Common myeloid progenitor, CD34-positive (primary cell): Measurements from ENCODE around the gene CABLES2.

ENCODE experiments used
- CTCF ChIA-PET: fragments of 350-600 bp; sonication (Branson Sonifier 250); formaldehyde crosslinking; loops from one replicate; lab custom pipeline; 2021; ENCODE audit warnings: antibody characterized with exemption; lab: Charles Lee
- POLR2A ChIA-PET: fragments of 350-600 bp; sonication (Branson Sonifier 250); formaldehyde crosslinking; loops from one replicate; lab custom pipeline; 2021; ENCODE audit warnings: antibody characterized with exemption; lab: Charles Lee
- DNase-seq, 3 donors: peaks; one replicate each; pipeline versions ENCODE4 v3.0.0 to v3.0.0-alpha.2; 2013
- H3K27ac ChIP-seq, 2 experiments: 1 replicate in 1 of 2; 2 replicates in 1 of 2; pipeline ENCODE4 v1.7.0; 2013; ENCODE audit warnings: inconsistent platforms in 2 of 2, low read length in 2 of 2, mild to moderate bottlenecking in 2 of 2, low read depth in 1 of 2, moderate library complexity in 1 of 2; ENCODE audit not compliant: severe bottlenecking in 2 of 2, insufficient read depth in 1 of 2, poor library complexity in 1 of 2
- H3K27me3 ChIP-seq, 5 experiments: replicated peaks in 2 of 5; 1 replicate in 3 of 5; 2 replicates in 2 of 5; pipeline versions ENCODE4 v1.6.1 to v1.7.0; 2013; ENCODE audit warnings: low read length in 4 of 5, mild to moderate bottlenecking in 2 of 5, moderate library complexity in 2 of 5, inconsistent platforms in 1 of 5; ENCODE audit not compliant: insufficient read depth in 5 of 5, control insufficient read depth in 4 of 5
- H3K36me3 ChIP-seq, 4 experiments: 1 replicate in 2 of 4; 2 replicates in 2 of 4; pipeline versions ENCODE4 v1.6.1 to v1.7.0; 2013; ENCODE audit warnings: low read length in 3 of 4, control low read depth in 1 of 4, mild to moderate bottlenecking in 1 of 4; ENCODE audit not compliant: control insufficient read depth in 4 of 4, insufficient read depth in 4 of 4
- H3K4me1 ChIP-seq, 4 experiments: 1 replicate in 3 of 4; 2 replicates in 1 of 4; pipeline versions ENCODE4 v1.6.1 to v1.7.1; 2013; ENCODE audit warnings: low read length in 3 of 4, mild to moderate bottlenecking in 3 of 4, control low read depth in 1 of 4, inconsistent platforms in 1 of 4, moderate library complexity in 1 of 4; ENCODE audit not compliant: control insufficient read depth in 4 of 4, insufficient read depth in 4 of 4; ENCODE audit errors: control extremely low read depth in 1 of 4
- H3K4me3 ChIP-seq, 7 experiments: 1 replicate in 4 of 7; 2 replicates in 3 of 7; pipeline versions ENCODE4 v1.5.1 to v1.7.0; 2013; ENCODE audit warnings: mild to moderate bottlenecking in 7 of 7, low read length in 6 of 7, moderate library complexity in 6 of 7, inconsistent platforms in 2 of 7, low read depth in 2 of 7, control low read depth in 1 of 7; ENCODE audit not compliant: insufficient read depth in 4 of 7, control insufficient read depth in 1 of 7; ENCODE audit errors: extremely low read depth in 1 of 7
- H3K9me3 ChIP-seq, 5 experiments: 1 replicate in 4 of 5; 2 replicates in 1 of 5; pipeline versions ENCODE4 v1.6.1 to v1.7.1; 2013; ENCODE audit warnings: low read length in 4 of 5, mild to moderate bottlenecking in 2 of 5, inconsistent platforms in 1 of 5, low read depth in 1 of 5, moderate library complexity in 1 of 5; ENCODE audit not compliant: control insufficient read depth in 4 of 5, insufficient read depth in 2 of 5; ENCODE audit errors: control extremely low read depth in 1 of 5
- WGBS: methylation state at CpG from one replicate; pipeline ENCODE4 v1.1.5; 2013; ENCODE audit not compliant: insufficient coverage; 5-methylcytosine and 5-hydroxymethylcytosine counted together

The CABLES2 gene

GRCh38 chr20:62395311-62396242 lies 11.5 kb downstream of the CABLES2 start:
- 97% methylated on average over 27 of the region's 27 CpGs for WGBS

GRCh38 chr20:62394248-62395245 lies 12.5 kb downstream of the CABLES2 start:
- no peaks in the 10 kb centered on the region for H3K27me3 ChIP-seq
- CTCF ChIA-PET = interaction anchor here (1.0 to 1.4 kb wide), 4 partner anchors 10 to 93 kb away, joined by 3 read pairs; no protein-coding TSS in a partner anchor
- H3K27ac ChIP-seq = no peak overlapping the region
- DNase-seq = no peak
- peaks cover 2 to 52% (median 36%) of the 10 kb centered on the region in 4 experiments for H3K36me3 ChIP-seq
- no peaks in the 10 kb centered on the region for H3K4me1 ChIP-seq
- H3K4me3 ChIP-seq = no peak overlapping the region
- POLR2A ChIA-PET = no interaction called here
- 99% methylated on average over 38 of the region's 44 CpGs for WGBS
- H3K9me3 ChIP-seq = no peaks in the 10 kb centered on the region

More at GRCh38 chr20:62395311-62396242, 11.5 kb downstream of the CABLES2 start:
- DNase-seq = no peak
- ChIA-PET CTCF (interaction anchor here (1.3 to 1.4 kb wide), 2 partner anchors 9 to 94 kb away, joined by 3 read pairs; no protein-coding TSS in a partner anchor), POLR2A (no interaction called here)
- Histone ChIP-seq H3K4me1 (no peaks in the 10 kb centered on the region), H3K27me3 (no peaks in the 10 kb centered on the region), H3K9me3 (no peaks in the 10 kb centered on the region), H3K36me3 (peaks cover 2 to 44% (median 31%) of the 10 kb centered on the region in 4 experiments), H3K4me3 (no peak overlapping the region), H3K27ac (no peak overlapping the region)

DNA sequence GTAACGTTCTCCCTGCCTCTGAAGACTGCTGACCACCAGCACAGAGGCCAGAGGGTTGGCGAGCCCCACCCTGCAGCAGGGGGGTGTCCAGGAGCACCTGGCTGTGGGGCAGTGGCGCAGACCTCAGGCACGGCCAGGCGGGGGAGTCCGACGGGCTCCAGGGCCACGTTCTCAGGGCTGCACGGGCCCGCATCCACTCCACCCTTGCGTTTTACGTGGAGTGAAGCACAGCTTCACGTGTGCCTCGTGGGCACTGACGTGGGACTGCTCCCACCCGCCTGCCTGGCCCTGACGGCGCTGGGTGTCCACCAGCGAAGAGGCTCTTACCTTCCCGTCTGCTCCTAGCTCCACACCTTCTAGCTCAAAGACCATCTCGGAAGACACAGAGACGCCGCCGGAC lies 13.3 kb downstream of the CABLES2 start:
- CTCF ChIA-PET = interaction anchor here (0.6 to 1.7 kb wide), 4 partner anchors 11 to 16 kb away, joined by 3 to 4 read pairs (median 3); no protein-coding TSS in a partner anchor

GRCh38 chr20:62393335-62393665 lies 13.8 kb downstream of the CABLES2 start:
- peaks cover 4 to 65% (median 48%) of the 10 kb centered on the region in 4 experiments for H3K36me3 ChIP-seq
- WGBS = 93% methylated on average over 12 of the region's 12 CpGs

More for the DNA sequence above, 13.3 kb downstream of the CABLES2 start:
- 95% methylated on average over 22 of the region's 24 CpGs for WGBS
- Histone ChIP-seq H3K27me3 (no peaks in the 10 kb centered on the region), H3K4me1 (no peaks in the 10 kb centered on the region), H3K9me3 (no peaks in the 10 kb centered on the region), H3K4me3 (no peak overlapping the region), H3K27ac (no peak overlapping the region), H3K36me3 (peaks cover 2 to 59% (median 43%) of the 10 kb centered on the region in 4 experiments)
- POLR2A ChIA-PET = no interaction called here
- DNase-seq = no peak

GRCh38 chr20:62392621-62393334 lies 14.3 kb downstream of the CABLES2 start:
- 95% methylated on average over 15 of the region's 21 CpGs for WGBS
- no peak overlapping the region for H3K4me3 ChIP-seq
- POLR2A ChIA-PET = no interaction called here

More at GRCh38 chr20:62393335-62393665, 13.8 kb downstream of the CABLES2 start:
- DNase-seq = no peak
- Histone ChIP-seq H3K27me3 (no peaks in the 10 kb centered on the region), H3K9me3 (no peaks in the 10 kb centered on the region), H3K4me1 (peaks cover 0 to 4% (median 3%) of the 10 kb centered on the region in 4 experiments), H3K4me3 (no peak overlapping the region), H3K27ac (no peak overlapping the region)
- POLR2A ChIA-PET = no interaction called here
- CTCF ChIA-PET = interaction anchor here (0.6 to 1.7 kb wide), 3 partner anchors 10 to 12 kb away, joined by 3 to 4 read pairs (median 3); no protein-coding TSS in a partner anchor

GRCh38 chr20:62392077-62392418 lies 15.0 kb downstream of the CABLES2 start:
- H3K4me1 ChIP-seq = peaks cover 1 to 15% (median 12%) of the 10 kb centered on the region in 4 experiments
- WGBS = 100% methylated on average over 6 of the region's 10 CpGs
- no peak overlapping the region for H3K4me3 ChIP-seq
- no peak overlapping the region for H3K27ac ChIP-seq
- no peaks in the 10 kb centered on the region for H3K27me3 ChIP-seq
- ChIA-PET POLR2A (no interaction called here), CTCF (interaction anchor here (1.3 kb wide), 1 partner anchor 8 kb away, joined by 5 read pairs; no protein-coding TSS in a partner anchor)
- DNase-seq = no peak
- H3K9me3 ChIP-seq = no peaks in the 10 kb centered on the region
- peaks cover 2 to 73% (median 49%) of the 10 kb centered on the region in 4 experiments for H3K36me3 ChIP-seq

More at GRCh38 chr20:62392621-62393334, 14.3 kb downstream of the CABLES2 start:
- no peak for DNase-seq
- no peaks in the 10 kb centered on the region for H3K9me3 ChIP-seq
- H3K36me3 ChIP-seq = peaks cover 4 to 69% (median 50%) of the 10 kb centered on the region in 4 experiments
- CTCF ChIA-PET = interaction anchor here (1.1 to 1.7 kb wide), 2 partner anchors 10 to 13 kb away, joined by 3 to 4 read pairs; no protein-coding TSS in a partner anchor
- H3K4me1 ChIP-seq = peaks cover 1 to 9% (median 7%) of the 10 kb centered on the region in 4 experiments
- no peak overlapping the region for H3K27ac ChIP-seq
- no peaks in the 10 kb centered on the region for H3K27me3 ChIP-seq
